ENCODE data around the gene ATP5PD.
A peak's percentile ranks its signal among the peaks of the same experiment; 100 is the strongest.

The ATP5PD gene

DNA sequence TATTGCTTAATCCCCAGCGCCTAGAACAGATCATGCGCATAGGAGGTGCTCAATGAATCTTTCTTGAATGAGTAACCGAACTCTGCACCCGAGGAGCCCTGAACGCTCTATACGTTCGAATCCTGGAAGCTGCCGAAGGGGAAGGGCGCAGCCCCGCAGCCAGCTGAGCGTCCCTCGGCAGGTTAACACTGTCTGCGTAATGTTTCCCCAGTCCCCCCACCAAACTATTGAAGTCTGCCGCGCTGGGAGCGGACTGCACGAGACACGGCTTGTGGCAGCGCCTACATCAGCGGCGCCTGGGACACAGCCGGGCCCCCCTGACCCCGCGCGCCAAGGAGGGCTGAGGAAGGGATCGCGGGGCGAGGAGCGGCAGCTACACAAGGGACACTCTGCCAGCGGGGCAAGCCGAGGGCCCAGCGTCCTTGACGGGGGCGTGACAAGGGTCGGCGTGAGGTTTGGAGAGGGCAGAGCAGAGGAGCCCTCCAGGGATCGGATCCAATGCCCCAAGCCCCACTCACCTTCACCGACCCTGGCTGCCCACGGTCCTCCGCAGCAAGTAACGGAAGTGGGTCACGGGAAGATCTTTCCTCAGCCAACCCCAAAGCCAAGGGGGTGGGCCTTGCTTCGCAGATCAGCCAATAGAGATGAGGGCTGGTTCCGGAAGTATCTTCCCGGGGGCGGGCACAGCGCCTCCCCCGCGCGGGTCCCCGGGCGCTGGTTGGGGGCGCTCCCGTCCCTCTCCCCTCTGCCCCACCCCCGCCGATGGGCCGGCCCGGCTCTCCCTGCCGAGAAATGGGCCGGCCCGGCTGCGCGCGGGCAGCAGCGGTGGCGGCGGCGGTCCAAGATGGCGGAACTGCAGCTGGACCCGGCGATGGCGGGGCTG, at the start of gene ATP5PD, which contains the start of gene KCTD2:
TSS of gene ATP5PD (minus strand) at position 563 of the 883 bp plus-strand sequence. CDS start 4,319 bp downstream, outside the sequence.
TSS of gene KCTD2 (plus strand) at position 819 of the 883 bp plus-strand sequence. CDS start at position 845, 26 bp downstream.
- Histone ChIP-seq H3K4me1 (ENCODE audit: insufficient read depth, low read length) (peaks cover 23% of the 10 kb centered on the region), H3K27me3 (ENCODE audit: insufficient read depth, low read length) (no peaks in the 10 kb centered on the region), H3K4me3 (ENCODE audit: low read length) (peak within 1 kb of the TSS; percentile 77), H3K36me3 (ENCODE audit: insufficient read depth, low read length) (peaks cover 16% of the 10 kb centered on the region), H3K9me3 (ENCODE audit: low read length) (no peaks in the 10 kb centered on the region), H2AFZ (ENCODE audit: low read depth, low read length) (peak within 1 kb of the TSS; percentile 79)

DNA sequence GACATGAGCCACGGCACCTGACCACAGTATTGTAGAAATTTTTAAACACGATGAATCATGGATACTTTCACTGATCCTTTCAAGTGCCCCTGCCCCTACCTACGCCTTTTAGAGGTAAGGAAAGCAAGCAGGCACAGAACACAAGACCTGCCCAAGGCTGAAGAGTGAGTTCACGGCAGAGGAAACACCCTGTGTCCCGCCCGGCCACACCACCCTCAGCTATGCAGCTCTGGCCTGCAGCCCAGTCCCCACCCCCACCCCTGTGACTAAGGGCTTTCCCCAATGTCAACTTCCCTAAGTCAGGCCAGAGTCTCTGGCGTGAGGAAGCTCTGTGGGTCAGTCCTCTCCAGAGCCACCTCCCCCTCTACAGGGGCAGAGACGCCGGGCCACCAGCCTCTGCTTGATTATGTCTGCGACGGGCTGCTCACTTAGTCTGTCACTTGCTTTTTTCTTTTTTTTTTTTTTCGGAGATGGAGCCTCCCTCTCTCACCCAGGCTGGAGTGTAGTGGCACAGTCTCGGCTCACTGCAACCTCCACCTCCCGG, 49.4 kb upstream of the ATP5PD start:
- Histone ChIP-seq H3K9me3 (ENCODE audit: low read length) (no peaks in the 10 kb centered on the region), H3K36me3 (ENCODE audit: insufficient read depth, low read length) (no peaks in the 10 kb centered on the region), H3K4me3 (ENCODE audit: low read length) (no peak overlapping the region), H2AFZ (ENCODE audit: low read depth, low read length) (no peak overlapping the region), H3K4me1 (ENCODE audit: insufficient read depth, low read length) (peaks cover 18% of the 10 kb centered on the region), H3K27me3 (ENCODE audit: insufficient read depth, low read length) (no peaks in the 10 kb centered on the region)

DNA sequence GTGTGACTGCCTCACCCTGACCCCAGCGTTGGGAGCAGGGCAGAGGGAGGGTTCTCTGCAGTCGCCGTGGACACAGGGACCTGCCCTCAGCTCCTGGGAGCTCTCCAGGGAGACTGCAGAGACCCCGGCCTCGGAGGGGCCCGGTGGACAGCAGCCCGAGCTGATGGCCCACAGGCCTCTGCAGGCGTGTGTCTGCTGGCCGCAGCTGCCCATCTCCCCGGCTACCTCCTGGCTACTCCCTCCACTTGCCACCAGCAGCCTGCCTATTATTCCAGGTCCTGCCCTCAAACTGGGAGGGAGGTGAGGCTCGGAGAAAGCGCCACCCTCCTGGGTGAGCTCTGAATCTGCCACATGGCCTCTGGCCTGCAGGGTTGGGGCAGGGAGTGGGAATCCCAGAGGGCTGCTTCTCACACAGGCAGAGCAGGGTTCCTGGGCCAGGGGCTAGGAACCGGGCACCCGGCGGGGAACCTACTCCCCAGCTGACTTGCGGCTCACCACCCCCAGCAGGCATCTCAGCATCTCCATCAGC, 48.2 kb upstream of the ATP5PD start:
- Histone ChIP-seq H3K27me3 (ENCODE audit: insufficient read depth, low read length) (no peaks in the 10 kb centered on the region), H2AFZ (ENCODE audit: low read depth, low read length) (no peak overlapping the region), H3K36me3 (ENCODE audit: insufficient read depth, low read length) (no peaks in the 10 kb centered on the region), H3K4me3 (ENCODE audit: low read length) (no peak overlapping the region), H3K4me1 (ENCODE audit: insufficient read depth, low read length) (peaks cover 21% of the 10 kb centered on the region), H3K9me3 (ENCODE audit: low read length) (no peaks in the 10 kb centered on the region)

DNA sequence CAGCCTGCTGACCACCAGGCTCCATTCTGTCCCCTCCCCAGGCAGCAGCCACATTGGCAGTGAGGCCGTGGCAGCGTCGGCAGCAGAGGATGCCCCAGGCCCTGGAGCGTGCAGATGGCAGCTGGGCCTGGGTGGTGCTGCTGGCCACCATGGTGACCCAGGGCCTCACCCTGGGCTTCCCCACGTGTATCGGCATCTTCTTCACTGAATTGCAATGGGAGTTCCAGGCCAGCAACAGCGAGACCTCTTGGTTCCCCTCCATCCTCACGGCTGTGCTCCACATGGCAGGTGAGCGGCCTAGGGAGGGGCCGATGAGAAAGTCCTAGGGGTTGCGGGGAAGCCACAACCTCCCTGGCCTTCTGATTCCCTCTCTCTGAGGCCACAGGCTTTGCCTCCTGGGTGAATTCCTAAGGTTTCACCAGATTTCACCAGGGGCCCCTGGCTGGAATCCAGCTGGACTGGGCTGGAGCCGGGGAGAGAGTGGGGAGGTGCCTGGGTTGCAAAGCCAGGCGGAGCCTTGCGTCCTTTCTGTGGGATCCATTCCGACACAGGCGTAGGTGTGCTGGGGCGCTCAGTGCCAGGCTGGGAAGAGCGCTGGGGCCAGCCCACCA, 46.9 kb upstream of the ATP5PD start:
- H3K9me3 ChIP-seq (ENCODE audit: low read length) = no peaks in the 10 kb centered on the region
- H3K4me1 ChIP-seq (ENCODE audit: insufficient read depth, low read length) = peaks cover 26% of the 10 kb centered on the region
- H2AFZ ChIP-seq (ENCODE audit: low read depth, low read length) = no peak overlapping the region
- no peaks in the 10 kb centered on the region for H3K36me3 ChIP-seq (ENCODE audit: insufficient read depth, low read length)
- H3K4me3 ChIP-seq (ENCODE audit: low read length) = no peak overlapping the region
- H3K27me3 ChIP-seq (ENCODE audit: insufficient read depth, low read length) = no peaks in the 10 kb centered on the region

DNA sequence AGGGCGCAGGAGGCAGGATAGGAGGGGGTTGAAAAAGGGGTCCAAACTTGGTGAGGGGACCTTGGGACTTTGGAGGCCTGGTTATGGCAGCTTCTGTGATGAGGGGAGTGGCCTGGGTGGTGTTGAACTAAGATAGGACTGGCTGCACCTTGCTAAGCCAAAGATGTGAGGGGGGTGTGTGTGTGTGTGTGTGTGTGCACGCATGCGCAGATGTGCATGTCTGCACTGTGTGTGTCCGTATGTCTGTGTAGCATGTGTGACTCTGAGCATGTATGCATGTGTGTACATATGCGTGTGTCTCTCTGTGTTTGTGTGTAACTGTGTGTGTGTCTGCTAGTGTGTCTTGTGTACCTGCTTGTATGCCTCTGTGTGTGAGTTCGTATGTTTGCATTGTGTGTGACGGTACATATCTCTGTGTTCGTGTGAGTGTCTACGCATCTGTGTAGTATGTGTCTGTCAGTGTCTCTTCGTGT, 45.1 kb upstream of the ATP5PD start:
- Histone ChIP-seq H3K4me3 (ENCODE audit: low read length) (no peak overlapping the region), H3K9me3 (ENCODE audit: low read length) (no peaks in the 10 kb centered on the region), H3K27me3 (ENCODE audit: insufficient read depth, low read length) (no peaks in the 10 kb centered on the region), H3K4me1 (ENCODE audit: insufficient read depth, low read length) (peaks cover 28% of the 10 kb centered on the region), H3K36me3 (ENCODE audit: insufficient read depth, low read length) (no peaks in the 10 kb centered on the region), H2AFZ (ENCODE audit: low read depth, low read length) (no peak overlapping the region)

DNA sequence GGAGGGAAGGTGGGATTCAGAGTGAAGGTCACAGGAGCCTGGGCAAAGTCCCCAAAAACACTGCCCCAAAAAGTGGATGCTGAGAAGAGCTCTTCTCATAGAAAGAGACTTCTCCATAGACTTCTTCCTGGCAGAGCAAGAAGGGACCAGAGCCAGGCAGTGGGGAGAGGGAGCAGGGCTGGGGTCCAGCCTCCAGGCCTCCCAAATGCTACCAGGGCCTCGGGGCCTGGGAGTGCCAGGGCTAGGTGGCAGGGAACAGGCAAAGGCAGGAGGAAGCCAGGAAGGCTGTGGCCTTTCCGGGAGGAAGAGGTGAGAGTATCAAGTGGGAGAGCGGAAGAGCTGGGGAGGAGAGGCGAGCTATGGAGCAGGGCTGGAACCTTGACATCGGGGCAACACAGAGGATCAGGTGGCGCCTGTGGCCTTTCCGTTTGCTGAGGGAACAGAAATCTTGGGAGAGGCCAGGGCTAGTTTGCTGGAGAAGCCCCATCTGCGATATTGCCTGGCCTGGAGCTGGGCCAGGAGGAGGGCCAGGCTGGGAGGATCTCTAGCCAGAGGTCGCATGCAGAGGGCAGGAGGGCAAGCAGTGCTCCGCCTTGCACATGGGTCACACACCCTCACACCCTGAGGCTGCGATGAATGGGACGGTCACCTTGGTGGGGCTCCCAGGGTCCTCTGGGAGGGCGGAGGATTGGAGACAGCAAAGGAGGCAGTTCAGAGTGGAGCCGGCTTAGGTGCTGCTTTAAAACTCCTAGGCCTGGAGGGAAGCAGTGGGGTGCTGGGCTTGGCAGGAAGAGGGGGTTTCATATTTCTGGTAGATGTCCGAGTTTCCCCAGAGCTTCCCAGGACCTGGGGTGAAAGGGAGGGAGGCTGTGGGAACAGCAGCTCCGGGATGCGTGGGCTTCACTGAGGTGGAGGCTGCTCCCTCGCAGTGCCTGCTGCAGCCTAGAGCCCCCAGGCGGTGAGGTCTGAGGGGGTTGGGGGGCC, 44.4 kb upstream of the ATP5PD start:
- no peak overlapping the region for H3K4me3 ChIP-seq (ENCODE audit: low read length)
- no peaks in the 10 kb centered on the region for H3K27me3 ChIP-seq (ENCODE audit: insufficient read depth, low read length)
- no peaks in the 10 kb centered on the region for H3K9me3 ChIP-seq (ENCODE audit: low read length)
- no peaks in the 10 kb centered on the region for H3K36me3 ChIP-seq (ENCODE audit: insufficient read depth, low read length)
- no peak overlapping the region for H2AFZ ChIP-seq (ENCODE audit: low read depth, low read length)
- H3K4me1 ChIP-seq (ENCODE audit: insufficient read depth, low read length) = peaks cover 28% of the 10 kb centered on the region

DNA sequence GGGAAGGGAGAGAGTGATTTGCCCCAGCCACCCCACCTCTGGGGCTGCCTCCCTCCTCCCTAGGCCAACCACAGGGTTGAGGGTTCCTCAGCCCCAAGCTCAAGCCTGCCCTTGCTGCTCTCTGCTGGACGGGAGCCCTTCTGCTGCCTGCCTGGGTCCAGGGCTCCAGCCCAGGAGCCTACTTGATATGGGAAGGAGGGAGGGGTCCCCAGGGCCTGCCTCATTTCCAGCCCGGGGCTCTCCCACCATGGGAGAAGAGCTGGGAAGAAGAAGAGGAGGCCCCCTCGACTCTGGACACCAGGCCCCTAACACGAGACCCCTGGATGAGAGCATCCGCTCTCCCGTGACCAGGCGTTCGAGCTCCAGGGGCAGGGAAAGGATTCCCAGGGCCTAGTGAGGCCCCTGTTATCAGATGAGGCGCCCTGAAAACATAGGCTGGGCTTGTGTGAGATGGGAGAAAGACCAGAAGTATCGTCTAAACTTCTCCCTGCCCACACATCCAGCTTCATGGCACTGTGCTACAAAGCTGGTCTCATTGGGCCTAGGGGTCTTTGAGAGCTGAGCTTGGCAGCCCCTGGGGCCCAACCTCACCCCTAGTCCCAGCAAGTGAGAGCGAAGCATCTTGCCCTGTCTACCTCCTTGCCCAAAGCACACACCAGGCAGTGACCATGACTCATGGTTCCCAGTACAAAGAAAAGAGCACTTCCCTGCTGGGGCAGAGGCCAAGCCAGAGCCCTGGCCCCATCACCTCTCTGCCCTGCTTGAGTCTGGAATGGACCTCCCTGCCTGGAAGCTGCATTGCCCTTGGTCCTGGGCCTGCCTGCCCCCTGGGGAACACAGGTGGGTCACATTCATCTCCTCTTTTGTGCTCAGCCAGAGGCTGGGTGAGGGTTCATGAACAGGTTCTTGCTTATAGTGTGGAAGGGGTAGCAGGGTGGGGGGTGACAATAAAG, 42.0 kb upstream of the ATP5PD start:
- H3K27me3 ChIP-seq (ENCODE audit: insufficient read depth, low read length) = no peaks in the 10 kb centered on the region
- H2AFZ ChIP-seq (ENCODE audit: low read depth, low read length) = no peak overlapping the region
- H3K4me1 ChIP-seq (ENCODE audit: insufficient read depth, low read length) = peaks cover 23% of the 10 kb centered on the region
- H3K9me3 ChIP-seq (ENCODE audit: low read length) = no peaks in the 10 kb centered on the region
- no peaks in the 10 kb centered on the region for H3K36me3 ChIP-seq (ENCODE audit: insufficient read depth, low read length)
- no peak overlapping the region for H3K4me3 ChIP-seq (ENCODE audit: low read length)

DNA sequence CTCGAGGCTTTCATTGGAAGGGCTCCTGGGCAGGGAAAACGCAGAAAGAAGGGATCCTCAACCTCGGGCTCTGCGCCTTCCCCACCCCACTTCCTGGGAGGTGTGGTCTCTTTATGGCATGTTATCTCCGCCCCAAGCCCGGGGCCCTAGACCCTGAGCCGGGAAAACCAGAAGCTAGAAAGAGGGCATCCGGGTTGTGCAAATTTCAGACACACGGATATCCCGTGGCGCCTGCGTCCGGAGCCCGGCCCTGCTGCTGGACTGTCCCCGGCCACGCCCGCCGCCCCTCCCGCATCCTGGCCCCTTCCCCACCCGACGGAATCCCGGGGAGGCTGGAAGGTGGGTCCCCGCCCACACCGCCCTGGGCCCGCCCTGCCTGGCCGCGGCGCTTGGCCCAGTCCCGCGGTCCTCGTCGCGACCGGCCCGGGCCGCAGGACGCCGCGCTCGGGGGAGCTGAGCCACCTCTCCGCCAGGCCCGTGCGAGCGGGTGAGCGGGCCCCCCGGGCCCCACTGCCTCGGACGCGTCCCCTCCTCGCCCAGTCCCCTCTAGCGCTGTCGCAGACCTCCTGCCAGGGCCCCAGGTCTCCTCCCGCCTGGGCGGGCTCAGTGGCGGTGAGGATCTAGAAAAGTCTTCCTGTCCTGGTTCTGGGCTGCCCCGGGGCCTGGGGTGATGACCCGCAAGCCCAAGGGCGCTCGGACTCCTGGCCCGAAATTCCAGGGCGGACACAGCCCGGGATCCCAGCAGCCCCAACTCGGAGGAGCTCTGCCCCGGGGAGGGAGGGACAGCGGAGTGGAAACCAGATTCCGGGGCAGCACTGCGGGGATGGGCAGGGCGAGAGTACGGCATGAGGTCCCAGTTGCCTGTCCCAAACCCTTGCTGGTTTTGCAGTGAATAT, 41.0 kb upstream of the ATP5PD start, which contains the start of gene SLC16A5:
TSS of gene SLC16A5 (plus strand) at position 397 of the 896 bp plus-strand sequence. CDS start 5,683 bp downstream, outside the sequence.
- Histone ChIP-seq H3K9me3 (ENCODE audit: low read length) (no peaks in the 10 kb centered on the region), H3K4me3 (ENCODE audit: low read length) (no peak within 1 kb of the TSS), H2AFZ (ENCODE audit: low read depth, low read length) (no peak within 1 kb of the TSS), H3K4me1 (ENCODE audit: insufficient read depth, low read length) (peaks cover 18% of the 10 kb centered on the region), H3K36me3 (ENCODE audit: insufficient read depth, low read length) (no peaks in the 10 kb centered on the region), H3K27me3 (ENCODE audit: insufficient read depth, low read length) (no peaks in the 10 kb centered on the region)

DNA sequence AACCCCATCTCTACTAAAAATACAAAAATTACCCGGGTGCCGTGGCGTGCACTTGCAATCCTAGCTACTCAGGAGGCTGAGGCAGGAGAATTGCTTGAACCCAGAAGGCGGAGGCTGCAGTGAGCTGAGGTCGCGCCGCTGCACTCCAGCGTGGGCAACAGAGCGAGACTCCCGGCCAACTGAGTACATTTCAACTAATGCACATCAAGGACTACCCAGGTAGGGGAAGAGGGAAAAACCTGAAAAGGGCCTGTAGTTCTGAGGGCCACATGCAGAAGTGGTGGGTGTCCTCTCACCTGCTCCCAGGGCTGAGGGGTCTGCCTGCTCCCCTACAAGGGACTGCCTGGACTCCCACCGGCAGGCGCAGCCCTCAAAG, 40.4 kb upstream of the ATP5PD start:
- Histone ChIP-seq H3K4me1 (ENCODE audit: insufficient read depth, low read length) (peaks cover 17% of the 10 kb centered on the region), H3K27me3 (ENCODE audit: insufficient read depth, low read length) (no peaks in the 10 kb centered on the region), H3K4me3 (ENCODE audit: low read length) (no peak overlapping the region), H2AFZ (ENCODE audit: low read depth, low read length) (no peak overlapping the region), H3K9me3 (ENCODE audit: low read length) (no peaks in the 10 kb centered on the region), H3K36me3 (ENCODE audit: insufficient read depth, low read length) (no peaks in the 10 kb centered on the region)

DNA sequence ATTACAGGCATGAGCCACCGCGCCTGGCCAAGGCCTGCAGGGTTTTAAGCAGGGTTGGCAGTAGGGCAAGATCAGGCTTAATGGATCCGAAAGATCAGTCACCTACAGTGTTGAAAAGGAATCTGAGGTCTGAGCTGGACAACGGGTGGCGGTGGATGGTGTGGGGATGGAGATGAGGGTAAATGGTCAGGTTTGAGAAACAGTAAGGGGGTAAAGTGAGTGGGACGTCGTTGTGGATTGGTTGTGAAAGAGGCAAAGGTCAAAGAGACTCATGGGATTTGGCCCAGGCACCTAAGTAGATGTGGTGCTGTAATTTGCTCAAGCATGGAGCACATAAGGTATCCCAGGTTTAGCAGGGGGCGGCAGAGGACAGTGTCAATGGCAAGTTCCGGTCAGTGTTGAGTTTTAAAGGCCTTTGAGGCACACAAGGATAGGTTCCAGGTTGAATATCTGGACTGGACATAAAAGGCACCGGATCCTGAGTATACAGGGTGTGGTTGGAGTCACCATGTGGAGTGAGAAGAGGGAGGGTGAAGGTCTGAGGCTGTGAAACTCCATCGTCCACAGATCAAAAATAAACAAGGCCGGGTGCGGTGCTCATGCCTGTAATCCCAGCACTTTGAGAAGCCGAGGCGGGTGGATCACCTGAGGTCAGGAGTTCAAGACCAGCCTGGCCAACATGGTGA, 39.9 kb upstream of the ATP5PD start:
- Histone ChIP-seq H3K36me3 (ENCODE audit: insufficient read depth, low read length) (no peaks in the 10 kb centered on the region), H3K4me3 (ENCODE audit: low read length) (no peak overlapping the region), H3K9me3 (ENCODE audit: low read length) (no peaks in the 10 kb centered on the region), H3K27me3 (ENCODE audit: insufficient read depth, low read length) (no peaks in the 10 kb centered on the region), H3K4me1 (ENCODE audit: insufficient read depth, low read length) (peaks cover 15% of the 10 kb centered on the region), H2AFZ (ENCODE audit: low read depth, low read length) (no peak overlapping the region)

Measured in neuron (in vitro differentiated cells).